GM18909 (cell line): Measurements from ENCODE around the gene SRSF7.
"Not testable (repeated sequence)": the region's sequence is repeated elsewhere in the genome, so short reads cannot be mapped to it uniquely, and the experiment has no call there.

Experiments used
- ATAC-seq: cut with Tn5 transposase; IDR thresholded peaks from one replicate; pipeline ENCODE4 v1.9.1; 2021; ENCODE audit warnings: mild to moderate bottlenecking; ENCODE audit not compliant: unreplicated experiment, poor library complexity

SRSF7 gene

GRCh38 chr2:38706846-38707345 lies 44.3 kb downstream of the SRSF7 start:
- ATAC-seq, result no peak

DNA sequence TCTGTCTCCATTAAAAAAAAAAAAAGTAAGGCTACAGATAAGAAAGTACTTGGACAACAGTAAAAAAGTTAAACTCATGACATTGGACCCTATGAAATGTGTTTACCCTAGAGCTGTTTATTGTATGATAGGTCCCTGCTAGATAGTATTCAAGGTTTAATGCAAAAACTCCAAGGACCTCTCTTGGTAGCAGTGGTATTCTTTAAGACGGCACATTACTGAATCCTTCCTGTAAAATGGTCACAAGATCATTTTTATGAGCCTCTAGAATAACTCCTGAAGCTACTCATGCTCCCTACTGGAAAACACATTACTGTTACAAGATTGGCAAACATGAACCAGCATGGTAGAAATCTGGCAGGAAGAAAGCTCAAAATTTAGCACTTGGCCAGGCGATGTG lies 46.5 kb downstream of the SRSF7 start:
- no peak for ATAC-seq

DNA sequence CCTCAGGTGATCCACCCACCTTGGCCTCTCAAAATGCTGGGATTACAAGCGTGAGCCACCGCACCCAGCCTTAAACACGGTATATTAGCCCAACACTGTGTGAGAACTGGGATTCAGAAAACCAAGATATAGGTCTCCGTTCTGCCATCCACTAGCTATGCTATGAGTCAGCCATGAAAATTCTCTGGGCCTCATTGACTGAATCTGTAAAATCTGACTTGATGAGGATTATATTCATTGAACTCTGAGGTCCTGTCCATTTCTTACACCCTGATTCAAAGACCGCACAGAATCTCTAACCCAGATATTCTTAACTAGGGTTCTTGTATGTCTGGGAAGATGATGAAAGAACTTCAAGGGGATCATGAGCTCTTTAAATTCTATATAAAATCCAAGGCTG lies 47.8 kb downstream of the SRSF7 start:
- not testable (repeated sequence) for ATAC-seq

GRCh38 chr2:38702413-38702812 lies 48.7 kb downstream of the SRSF7 start:
- no peak for ATAC-seq

DNA sequence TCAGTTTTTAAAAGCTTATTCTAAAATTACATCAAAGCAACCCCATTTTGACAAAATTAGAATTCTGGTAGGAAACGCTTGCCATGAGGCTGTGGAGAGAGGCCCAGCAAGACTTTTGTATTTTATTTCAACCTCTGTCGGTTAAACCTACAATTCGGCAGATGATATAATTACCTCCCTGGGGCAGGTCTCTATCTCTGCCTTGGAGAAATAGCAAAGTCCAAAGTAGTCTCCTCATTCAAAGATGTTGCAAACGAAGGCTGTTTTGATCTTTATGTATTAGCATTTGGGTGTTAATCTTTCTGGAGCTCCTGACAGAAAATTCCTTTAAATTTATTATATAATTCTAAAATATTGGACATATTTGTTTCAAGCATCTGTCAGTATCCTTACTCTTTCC lies 49.6 kb downstream of the SRSF7 start:
- ATAC-seq, result no peak

- no peak for ATAC-seq
Measured at GRCh38 chr2:38700881-38701458, 50.2 kb downstream of the SRSF7 start.

DNA sequence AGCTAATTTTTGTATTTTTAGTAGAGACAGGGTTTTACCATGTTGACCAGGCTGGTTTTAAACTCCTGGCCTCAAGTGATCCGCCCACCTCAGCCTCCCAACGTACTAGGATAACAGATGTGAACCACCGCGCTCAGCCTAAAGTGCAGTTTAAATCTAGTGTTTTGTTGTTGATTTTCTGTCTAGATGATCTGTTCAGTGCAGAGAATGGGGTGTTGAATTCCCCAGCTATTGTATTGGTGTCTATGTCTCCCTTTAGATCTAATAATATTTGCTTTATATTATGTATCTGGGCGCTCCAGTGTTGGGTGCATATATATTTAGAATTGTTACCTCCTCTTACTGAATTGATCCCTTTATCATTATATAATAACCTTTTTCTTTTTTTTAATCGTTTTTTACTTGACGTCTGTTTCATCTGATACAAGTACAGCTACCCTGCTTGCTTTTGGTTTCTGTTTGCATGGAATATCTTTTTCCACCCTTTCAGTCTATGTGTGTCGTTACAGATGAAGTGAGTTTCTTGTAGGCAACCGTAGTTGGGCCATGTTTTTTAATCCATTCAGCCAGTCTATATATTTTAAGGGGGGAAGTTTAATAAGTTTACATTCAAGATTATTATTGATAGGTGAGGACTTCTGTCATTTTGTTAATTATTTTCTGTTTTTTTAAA lies 50.9 kb downstream of the SRSF7 start:
- no peak for ATAC-seq

GRCh38 chr2:38698467-38699003 lies 52.6 kb downstream of the SRSF7 start:
- ATAC-seq, result no peak

DNA sequence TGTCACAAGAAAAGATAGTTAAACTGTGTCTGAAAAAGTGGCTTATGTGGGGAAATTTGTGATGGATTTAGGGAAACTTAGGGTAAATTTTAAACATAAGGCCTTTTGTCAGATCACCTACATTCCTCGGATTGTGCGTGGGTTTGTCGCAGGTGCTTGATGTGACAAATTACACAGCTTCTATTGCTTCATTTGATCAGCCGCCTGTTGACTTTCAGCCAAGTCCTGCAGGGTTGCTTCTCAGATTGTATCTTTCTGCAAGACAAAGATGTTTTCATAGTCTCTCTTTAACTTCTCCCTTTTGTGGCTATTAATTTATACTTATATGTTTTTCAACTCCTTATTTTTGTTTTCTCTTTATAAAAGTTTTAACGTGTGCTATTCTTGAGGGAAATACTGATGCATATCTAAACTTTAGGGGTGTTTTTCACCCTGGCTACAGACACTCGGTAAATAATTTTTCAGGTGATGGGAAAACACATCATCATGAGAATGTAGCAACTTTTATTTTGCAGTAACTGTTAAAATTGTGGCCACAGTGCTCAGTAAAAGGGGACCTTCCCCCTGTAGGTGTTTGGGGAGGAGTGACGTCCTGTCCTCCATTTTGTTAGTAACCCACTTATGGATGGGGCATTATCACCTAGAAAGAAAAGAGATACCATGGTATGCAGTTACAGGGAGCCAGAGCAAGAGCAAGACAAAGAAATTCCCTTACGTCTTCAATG lies 53.9 kb downstream of the SRSF7 start:
- ATAC-seq, result no peak
